Calu3 (cell line): ENCODE data around the gene WDR37. TPM values are rescaled to one million over a fixed set of nuclear protein-coding genes. Genes with fewer than 3 reads are reported as not detected.

Source experiments
- BruUV-seq: library from RNA; stranded (reverse); fragments of 400-500 nt; replicated peaks from 2 replicates; lab custom pipeline; 2021; lab: Mats Ljungman, UMichigan
- CTCF ChIA-PET: fragments of 300-600 bp; sonication (Branson Sonifier 250); formaldehyde crosslinking; loops from one replicate; lab custom pipeline; 2022; ENCODE audit warnings: antibody characterized with exemption; lab: Charles Lee
- DNase-seq: peaks from one replicate; pipeline ENCODE4 v3.0.0; 2022
- H3K27ac Mint-ChIP-seq: one replicate; pipeline ENCODE4 v1.8.0; 2022; ENCODE audit warnings: mixed read lengths; ENCODE audit not compliant: unreplicated experiment
- H3K27me3 Mint-ChIP-seq: one replicate; pipeline ENCODE4 v1.8.0; 2022; ENCODE audit warnings: mixed read lengths; ENCODE audit not compliant: unreplicated experiment
- H3K36me3 Mint-ChIP-seq: one replicate; pipeline ENCODE4 v1.8.0; 2022; ENCODE audit warnings: mild to moderate bottlenecking, moderate library complexity, mixed read lengths; ENCODE audit not compliant: insufficient read depth, unreplicated experiment
- H3K4me1 Mint-ChIP-seq: one replicate; pipeline ENCODE4 v1.8.0; 2022; ENCODE audit warnings: mild to moderate bottlenecking, low read depth, mixed read lengths; ENCODE audit not compliant: unreplicated experiment
- H3K4me3 Mint-ChIP-seq: one replicate; pipeline ENCODE4 v1.8.0; 2022; ENCODE audit warnings: mild to moderate bottlenecking, low read depth, moderate library complexity, mixed read lengths; ENCODE audit not compliant: unreplicated experiment
- H3K9me3 Mint-ChIP-seq: one replicate; pipeline ENCODE4 v1.8.0; 2022; ENCODE audit warnings: low read depth, mixed read lengths; ENCODE audit not compliant: unreplicated experiment
- intact Hi-C: fragments of 100-400 bp; cut with micrococcal nuclease; formaldehyde crosslinking; loops from one replicate; pipeline ENCODE4 v1.10.0; 2022; ENCODE audit not compliant: unreplicated experiment
- total RNA-seq: library from RNA; stranded (reverse); gene quantifications from 2 replicates; pipeline ENCODE4 v1.2.3, GENCODE V29; 2022
- TF ChIP-seq, protein P1 (sequence below): fragments of 200-600 bp; IDR thresholded peaks from one replicate; pipeline ENCODE4 v1.8.0; 2022; ENCODE audit warnings: antibody characterized with exemption; ENCODE audit not compliant: unreplicated experiment

The WDR37 gene
- total RNA-seq, 1 experiment from 2014 or later, result 17.8 TPM

DNA sequence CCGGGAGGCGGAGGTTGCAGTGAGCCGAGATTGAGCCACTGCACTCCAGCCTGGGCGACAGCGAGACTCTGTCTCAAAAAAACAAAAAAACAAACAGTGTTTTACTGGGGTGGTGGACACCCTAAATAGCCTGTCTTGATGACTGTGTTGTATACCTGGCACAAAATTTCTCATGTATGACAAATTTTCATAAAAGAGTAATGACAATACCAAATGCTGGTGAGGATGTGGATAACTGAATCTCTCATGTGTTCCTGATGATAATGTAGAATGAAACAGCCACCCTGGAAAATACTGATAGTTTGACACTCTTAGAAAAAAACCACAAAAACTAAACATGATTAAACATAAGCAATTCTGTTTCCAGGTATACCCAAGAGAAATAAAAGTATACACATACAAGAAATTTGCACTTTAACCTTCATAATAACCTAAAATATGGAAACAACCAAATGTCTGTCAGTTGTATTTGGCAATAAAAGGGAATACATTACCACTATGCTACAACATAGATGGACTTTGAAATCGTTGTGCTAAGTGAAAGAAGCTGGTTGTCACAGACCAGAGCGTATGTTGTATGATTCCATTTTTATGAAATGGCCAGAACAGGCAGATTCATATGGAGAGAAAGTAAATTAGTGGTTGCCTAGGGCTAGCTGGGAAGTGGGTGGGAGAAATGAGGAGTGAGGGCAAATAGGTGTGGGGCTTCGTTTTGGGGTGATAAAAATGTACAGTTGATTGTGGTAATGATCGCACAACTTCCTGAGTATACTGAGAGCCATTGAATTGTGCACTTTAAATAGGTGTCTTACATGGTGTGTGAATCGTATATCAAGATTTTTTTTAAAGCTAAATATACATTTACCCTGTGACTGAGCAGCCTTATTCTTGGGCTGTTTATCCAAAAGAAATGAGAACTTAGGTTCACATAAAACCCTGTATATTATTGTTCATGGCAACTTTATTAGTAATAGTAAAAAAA, 12.5 kb downstream of the WDR37 start:
- no peak for DNase-seq
- no peaks in the 10 kb centered on the region for H3K27me3 Mint-ChIP-seq
- H3K27ac Mint-ChIP-seq, result no peak overlapping the region
- no peaks in the 10 kb centered on the region for H3K9me3 Mint-ChIP-seq
- CTCF ChIA-PET, result no interaction called here
- H3K4me1 Mint-ChIP-seq, result peaks cover 37% of the 10 kb centered on the region
- no peak overlapping the region for H3K4me3 Mint-ChIP-seq
- TF ChIP-seq, protein P1, sequence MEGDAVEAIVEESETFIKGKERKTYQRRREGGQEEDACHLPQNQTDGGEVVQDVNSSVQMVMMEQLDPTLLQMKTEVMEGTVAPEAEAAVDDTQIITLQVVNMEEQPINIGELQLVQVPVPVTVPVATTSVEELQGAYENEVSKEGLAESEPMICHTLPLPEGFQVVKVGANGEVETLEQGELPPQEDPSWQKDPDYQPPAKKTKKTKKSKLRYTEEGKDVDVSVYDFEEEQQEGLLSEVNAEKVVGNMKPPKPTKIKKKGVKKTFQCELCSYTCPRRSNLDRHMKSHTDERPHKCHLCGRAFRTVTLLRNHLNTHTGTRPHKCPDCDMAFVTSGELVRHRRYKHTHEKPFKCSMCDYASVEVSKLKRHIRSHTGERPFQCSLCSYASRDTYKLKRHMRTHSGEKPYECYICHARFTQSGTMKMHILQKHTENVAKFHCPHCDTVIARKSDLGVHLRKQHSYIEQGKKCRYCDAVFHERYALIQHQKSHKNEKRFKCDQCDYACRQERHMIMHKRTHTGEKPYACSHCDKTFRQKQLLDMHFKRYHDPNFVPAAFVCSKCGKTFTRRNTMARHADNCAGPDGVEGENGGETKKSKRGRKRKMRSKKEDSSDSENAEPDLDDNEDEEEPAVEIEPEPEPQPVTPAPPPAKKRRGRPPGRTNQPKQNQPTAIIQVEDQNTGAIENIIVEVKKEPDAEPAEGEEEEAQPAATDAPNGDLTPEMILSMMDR, result no peak
- no TSS peak for BruUV-seq
- intact Hi-C loops, result no loop called here
- peaks cover 16% of the 10 kb centered on the region for H3K36me3 Mint-ChIP-seq

DNA sequence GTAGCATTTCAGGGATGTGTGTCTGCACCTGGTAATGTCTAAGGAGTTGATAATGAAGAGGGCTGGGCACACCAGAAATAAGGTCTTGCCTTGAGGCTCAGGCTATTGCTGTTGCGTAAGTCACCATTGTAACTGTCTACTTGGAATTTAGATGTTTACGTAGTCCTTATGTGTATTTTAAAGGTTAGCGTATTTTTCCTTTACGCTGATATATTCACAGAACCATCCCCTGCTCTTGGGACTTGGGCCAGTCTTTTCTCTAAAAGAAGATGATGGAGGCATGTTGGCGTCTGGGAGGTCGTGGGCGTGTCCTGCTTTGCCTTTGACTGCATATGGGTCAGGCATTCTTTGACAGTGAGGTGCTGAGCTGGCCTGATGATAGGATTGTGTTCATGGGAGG, 14.7 kb downstream of the WDR37 start:
- CTCF ChIA-PET, result no interaction called here
- Mint-ChIP-seq H3K36me3 (peaks cover 8% of the 10 kb centered on the region), H3K9me3 (no peaks in the 10 kb centered on the region), H3K4me3 (no peak overlapping the region), H3K27ac (no peak overlapping the region), H3K27me3 (no peaks in the 10 kb centered on the region), H3K4me1 (peaks cover 24% of the 10 kb centered on the region)
- TF ChIP-seq, protein P1, result no peak
- intact Hi-C loops, result no loop called here
- no peak for DNase-seq
- BruUV-seq, result no TSS peak

DNA sequence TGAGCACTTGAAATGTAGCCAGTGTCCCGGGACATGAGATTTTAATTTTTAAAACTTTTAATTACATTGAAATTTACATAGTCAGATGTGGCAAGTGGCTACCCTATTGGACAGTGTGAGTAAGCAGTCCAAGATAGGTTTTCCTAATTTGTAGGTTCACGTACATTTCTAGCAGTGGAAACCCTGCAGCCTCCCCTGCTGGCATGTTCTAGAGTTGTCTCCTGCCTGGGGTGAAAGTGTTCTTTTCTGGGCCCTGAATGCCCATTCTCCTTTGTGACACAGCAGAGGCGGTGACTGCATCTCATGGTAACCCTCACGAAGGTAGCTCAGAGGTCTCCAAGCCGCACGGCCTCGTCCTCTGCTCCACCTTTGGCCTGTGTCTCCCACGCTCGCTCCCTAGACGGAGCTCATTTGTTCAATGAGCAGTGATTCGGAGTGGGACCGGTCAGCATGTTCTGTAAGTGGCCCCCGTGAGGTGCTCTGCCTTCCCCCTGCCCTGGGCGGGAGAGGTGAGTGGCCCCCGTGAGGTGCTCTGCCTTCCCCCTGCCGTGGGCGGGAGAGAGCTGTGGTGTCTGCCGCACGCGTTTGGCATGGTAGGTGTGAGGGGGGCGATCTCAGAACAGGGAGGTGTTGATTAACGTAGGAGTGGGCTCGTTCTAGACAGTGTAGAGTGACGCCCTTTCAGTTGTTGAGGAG, 18.0 kb downstream of the WDR37 start:
- peaks cover 16% of the 10 kb centered on the region for H3K4me1 Mint-ChIP-seq
- no peak for DNase-seq
- CTCF ChIA-PET, result no interaction called here
- peaks cover 17% of the 10 kb centered on the region for H3K36me3 Mint-ChIP-seq
- no TSS peak for BruUV-seq
- no peaks in the 10 kb centered on the region for H3K9me3 Mint-ChIP-seq
- no peak overlapping the region for H3K27ac Mint-ChIP-seq
- intact Hi-C loops, result no loop called here
- no peak overlapping the region for H3K4me3 Mint-ChIP-seq
- no peaks in the 10 kb centered on the region for H3K27me3 Mint-ChIP-seq
- TF ChIP-seq, protein P1, result no peak

DNA sequence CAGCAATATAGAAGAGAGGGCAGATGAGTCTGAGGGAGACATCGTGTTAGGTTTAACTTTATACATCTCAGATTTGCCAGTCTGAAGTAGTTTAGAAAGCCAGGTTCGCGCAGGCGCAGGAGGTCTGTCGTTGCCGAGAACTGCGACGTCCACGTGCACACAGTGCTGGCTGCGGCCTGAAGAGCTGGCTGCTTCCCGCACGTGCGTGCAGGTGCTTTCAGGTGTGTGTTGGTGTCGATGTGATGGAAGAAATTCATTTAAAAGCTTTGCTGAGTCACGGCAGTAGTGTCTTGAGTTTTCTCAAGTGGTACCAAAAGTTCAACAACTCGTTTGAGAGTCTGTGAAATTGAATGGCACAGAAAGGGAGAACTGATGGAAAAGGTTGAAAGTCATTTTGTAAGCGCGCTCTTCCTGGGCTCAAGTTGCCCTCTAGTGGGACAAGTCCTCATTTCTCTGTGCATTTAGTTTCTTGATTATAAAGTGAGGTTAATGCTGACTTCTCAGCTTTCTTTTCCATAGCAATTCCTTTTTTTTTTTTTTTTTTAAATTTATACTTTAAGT, 18.6 kb downstream of the WDR37 start:
- intact Hi-C loops, result no loop called here
- no peak overlapping the region for H3K27ac Mint-ChIP-seq
- H3K27me3 Mint-ChIP-seq, result no peaks in the 10 kb centered on the region
- TF ChIP-seq, protein P1, result no peak
- CTCF ChIA-PET, result no interaction called here
- H3K4me1 Mint-ChIP-seq, result peaks cover 9% of the 10 kb centered on the region
- no TSS peak for BruUV-seq
- no peak for DNase-seq
- no peak overlapping the region for H3K4me3 Mint-ChIP-seq
- H3K36me3 Mint-ChIP-seq, result peaks cover 23% of the 10 kb centered on the region
- H3K9me3 Mint-ChIP-seq, result no peaks in the 10 kb centered on the region
